HepG2 (cell line): ENCODE results near the gene RTEL1. TPM values are rescaled to one million over a fixed set of nuclear protein-coding genes. Genes with fewer than 3 reads are reported as not detected.
A peak's percentile ranks its signal among the peaks of the same experiment; 100 is the strongest.

Experiments used
- AHR ChIP-seq: IDR thresholded peaks from 2 replicates; pipeline ENCODE4 v1.6.1; 2018; ENCODE audit warnings: missing genetic modification reagents, missing compliant biosample characterization
- CBX1 ChIP-seq: IDR thresholded peaks from one replicate; pipeline ENCODE4 v1.6.1; 2016; ENCODE audit warnings: antibody characterized with exemption, low read depth
- GTF2F1 ChIP-seq: fragments of 150-350 bp; IDR thresholded peaks from 2 replicates; pipeline ENCODE4 v1.6.1; 2014; ENCODE audit warnings: low read length
- HBP1 ChIP-seq: IDR thresholded peaks from 2 replicates; pipeline ENCODE4 v1.6.1; 2016; ENCODE audit warnings: low read depth, control low read depth
- HNRNPL ChIP-seq: fragments of 200-400 bp; formaldehyde crosslinking; IDR thresholded peaks from 2 replicates; pipeline ENCODE4 v1.6.1; 2017; ENCODE audit warnings: mild to moderate bottlenecking, low read depth, low read length
- JUND ChIP-seq: sonication (generic); formaldehyde crosslinking; IDR thresholded peaks from 2 replicates; pipeline ENCODE4 v1.8.0; 2022; ENCODE audit warnings: mild to moderate bottlenecking, missing genetic modification reagents
- KDM1A ChIP-seq: IDR thresholded peaks from 2 replicates; pipeline ENCODE4 v1.6.1; 2016; ENCODE audit warnings: missing compliant biosample characterization
- KLF13 ChIP-seq: sonication (generic); formaldehyde crosslinking; IDR thresholded peaks from 2 replicates; pipeline ENCODE4 v1.4.0; 2020; ENCODE audit warnings: mild to moderate bottlenecking, missing genetic modification reagents
- NFYC ChIP-seq: IDR thresholded peaks from 2 replicates; pipeline ENCODE4 v1.6.1; 2016; ENCODE audit warnings: missing genetic modification reagents, missing compliant biosample characterization
- PCBP1 ChIP-seq: fragments of 200-400 bp; formaldehyde crosslinking; IDR thresholded peaks from 2 replicates; pipeline ENCODE4 v1.6.1; 2017; ENCODE audit warnings: mild to moderate bottlenecking, low read depth, low read length, borderline replicate concordance
- RBM39 ChIP-seq: fragments of 200-400 bp; formaldehyde crosslinking; IDR thresholded peaks from one replicate; pipeline ENCODE4 v1.6.1; 2018; ENCODE audit warnings: antibody characterized with exemption, mild to moderate bottlenecking, low read depth, low read length; ENCODE audit not compliant: poor library complexity, severe bottlenecking
- REXO4 ChIP-seq: sonication (generic); formaldehyde crosslinking; IDR thresholded peaks from 2 replicates; pipeline ENCODE4 v1.8.0; 2022; ENCODE audit warnings: missing genetic modification reagents, mild to moderate bottlenecking, borderline replicate concordance
- SNRNP70 ChIP-seq: fragments of 200-400 bp; formaldehyde crosslinking; IDR thresholded peaks from 2 replicates; pipeline ENCODE4 v1.6.1; 2017; ENCODE audit warnings: mild to moderate bottlenecking, low read depth, low read length, moderate library complexity
- STAG1 ChIP-seq: sonication (generic); formaldehyde crosslinking; IDR thresholded peaks from 2 replicates; pipeline ENCODE4 v1.4.0; 2020; ENCODE audit warnings: missing genetic modification reagents
- TAF1 ChIP-seq: sonication (generic); formaldehyde crosslinking; IDR thresholded peaks from 2 replicates; pipeline ENCODE4 v1.4.0; 2020; ENCODE audit warnings: missing genetic modification reagents
- TBP ChIP-seq: sonication (generic); formaldehyde crosslinking; IDR thresholded peaks from 2 replicates; pipeline ENCODE4 v1.5.0; 2020; ENCODE audit warnings: missing genetic modification reagents
- TBX2 ChIP-seq: sonication (generic); formaldehyde crosslinking; IDR thresholded peaks from 2 replicates; pipeline ENCODE4 v1.5.0; 2020; ENCODE audit warnings: missing genetic modification reagents, mild to moderate bottlenecking, borderline replicate concordance
- TRIM22 ChIP-seq: fragments of 450-650 bp; IDR thresholded peaks from 2 replicates; pipeline ENCODE4 v1.6.1; 2017
- ZBTB3 ChIP-seq: sonication (generic); formaldehyde crosslinking; IDR thresholded peaks from 2 replicates; pipeline ENCODE4 v1.4.0; 2020; ENCODE audit warnings: low read depth, mild to moderate bottlenecking, moderate library complexity, missing genetic modification reagents, borderline replicate concordance
- ZNF121 ChIP-seq: sonication (generic); formaldehyde crosslinking; IDR thresholded peaks from 2 replicates; pipeline ENCODE4 v1.5.0; 2020; ENCODE audit warnings: mild to moderate bottlenecking, missing genetic modification reagents
- ZNF207 ChIP-seq: fragments of 450-650 bp; IDR thresholded peaks from 2 replicates; pipeline ENCODE4 v1.6.1; 2016; ENCODE audit warnings: antibody characterized with exemption, borderline replicate concordance
- ZNF274 ChIP-seq: sonication (generic); formaldehyde crosslinking; IDR thresholded peaks from 2 replicates; pipeline ENCODE4 v1.5.1; 2020; ENCODE audit warnings: mild to moderate bottlenecking, missing genetic modification reagents
- ZNF367 ChIP-seq: sonication (generic); formaldehyde crosslinking; IDR thresholded peaks from 2 replicates; pipeline ENCODE4 v1.4.0; 2020; ENCODE audit warnings: missing genetic modification reagents, borderline replicate concordance
- ZNF484 ChIP-seq: sonication (generic); formaldehyde crosslinking; IDR thresholded peaks from 2 replicates; pipeline ENCODE4 v1.5.1; 2020; ENCODE audit warnings: mild to moderate bottlenecking, low read depth, missing genetic modification reagents, borderline replicate concordance
- ZNF570 ChIP-seq: sonication (generic); formaldehyde crosslinking; IDR thresholded peaks from 2 replicates; pipeline ENCODE4 v1.4.0; 2020; ENCODE audit warnings: mild to moderate bottlenecking, missing genetic modification reagents, borderline replicate concordance
- ZNF777 ChIP-seq: sonication (generic); formaldehyde crosslinking; IDR thresholded peaks from 2 replicates; pipeline ENCODE4 v1.4.0; 2020; ENCODE audit warnings: missing genetic modification reagents
- ZNF780A ChIP-seq: sonication (generic); formaldehyde crosslinking; IDR thresholded peaks from 2 replicates; pipeline ENCODE4 v1.8.0; 2022; ENCODE audit warnings: mild to moderate bottlenecking, missing genetic modification reagents, moderate library complexity
- ZNF878 ChIP-seq: sonication (generic); formaldehyde crosslinking; IDR thresholded peaks from 2 replicates; pipeline ENCODE4 v1.8.1; 2023; ENCODE audit warnings: mild to moderate bottlenecking, missing genetic modification reagents, moderate library complexity
- polyA plus RNA-seq, 8 experiments: library from polyadenylated mRNA; depleted of rRNA in 3 of 8; stranded (reverse) in 7 of 8; unstranded in 1 of 8; fragments of >200 nt; fragmentation: Illumina TruSeq in 4 of 8; extraction: Trizol in 4 of 8; gene quantifications; 2 replicates each; pipeline versions ENCODE4 v1.2.1 to v1.2.3, GENCODE V29; 2011 to 2016; ENCODE audit warnings: low read depth in 4 of 8, missing spikeins in 1 of 8, mixed read lengths in 1 of 8; ENCODE audit not compliant: insufficient read depth in 1 of 8
- total RNA-seq, 5 experiments: library from RNA; depleted of rRNA; stranded (reverse); fragments of >200 nt; fragmentation: Illumina TruSeq; extraction: Trizol; gene quantifications; 2 replicates each; pipeline ENCODE4 v1.2.3, GENCODE V29; 2016; ENCODE audit warnings: low read depth in 1 of 5
- TF ChIP-seq, protein P1 (sequence below): sonication (generic); formaldehyde crosslinking; IDR thresholded peaks from 2 replicates; pipeline ENCODE4 v1.5.0; 2020; ENCODE audit warnings: missing genetic modification reagents

Gene RTEL1
- total and polyA plus RNA-seq, 2 of the 13 experiments (the other 11 are each of a cell fraction or from before 2014, with no cell fraction given), result 21.8 to 36.4 TPM

DNA sequence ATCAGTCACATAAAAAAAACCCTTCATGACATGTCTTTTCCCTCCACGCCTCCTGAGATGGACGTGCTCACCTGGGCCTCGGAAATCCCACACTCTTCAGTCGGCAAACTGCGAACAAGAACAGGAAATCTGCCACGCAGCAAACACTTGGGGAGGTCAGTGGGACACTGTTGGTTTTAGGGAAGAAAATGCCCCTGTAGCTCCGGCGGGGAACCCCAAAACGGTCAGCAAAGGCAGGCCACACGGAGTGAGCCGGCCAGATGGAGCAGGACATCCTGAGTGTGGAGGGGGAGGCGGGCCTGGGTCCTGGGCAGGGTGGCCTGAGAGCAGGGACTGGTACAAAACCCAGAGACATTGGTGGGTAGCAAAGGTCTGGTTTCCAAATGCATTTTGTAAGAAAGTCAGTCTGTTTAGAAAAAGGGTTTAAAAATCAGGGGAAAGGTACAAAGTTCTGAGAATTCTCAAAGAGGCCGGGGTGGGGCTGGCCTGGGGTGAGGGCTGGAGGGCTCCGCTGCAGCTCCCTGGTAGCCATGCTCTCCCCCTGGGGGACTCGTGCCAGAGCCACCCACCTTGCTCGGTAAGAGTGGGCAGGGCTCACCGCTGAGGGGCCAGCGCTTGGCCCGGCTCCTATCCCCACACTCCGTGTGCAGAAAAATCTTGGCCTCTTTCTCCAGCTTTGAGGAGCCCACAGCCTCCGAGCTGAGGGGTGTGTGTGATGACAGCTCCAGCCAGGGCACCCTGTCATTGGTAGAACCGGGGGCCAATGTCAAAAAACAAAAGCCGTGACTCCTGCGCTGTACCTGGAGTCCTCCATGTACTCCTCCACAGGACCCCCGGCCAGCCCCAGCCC is 86.7 kb downstream of the RTEL1 start (continued):
- TF ChIP-seq, protein P1, sequence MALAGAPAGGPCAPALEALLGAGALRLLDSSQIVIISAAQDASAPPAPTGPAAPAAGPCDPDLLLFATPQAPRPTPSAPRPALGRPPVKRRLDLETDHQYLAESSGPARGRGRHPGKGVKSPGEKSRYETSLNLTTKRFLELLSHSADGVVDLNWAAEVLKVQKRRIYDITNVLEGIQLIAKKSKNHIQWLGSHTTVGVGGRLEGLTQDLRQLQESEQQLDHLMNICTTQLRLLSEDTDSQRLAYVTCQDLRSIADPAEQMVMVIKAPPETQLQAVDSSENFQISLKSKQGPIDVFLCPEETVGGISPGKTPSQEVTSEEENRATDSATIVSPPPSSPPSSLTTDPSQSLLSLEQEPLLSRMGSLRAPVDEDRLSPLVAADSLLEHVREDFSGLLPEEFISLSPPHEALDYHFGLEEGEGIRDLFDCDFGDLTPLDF (CRISPR knock-in tag), result no peak
- 0 out of 2 replicates have a peak, but pooled peaks have one; percentile 76 for TF ChIP-seq ZNF570
- TF ChIP-seq KLF13, result no peak
- TF ChIP-seq TBX2 (CRISPR knock-in tag), result no peak
- TF ChIP-seq ZNF367 (CRISPR knock-in tag), result no peak
- no peak for TF ChIP-seq JUND (CRISPR knock-in tag)
- no peak for TF ChIP-seq TBP (CRISPR knock-in tag)
- no peak for TF ChIP-seq ZNF484 (CRISPR knock-in tag)
- no peak for TF ChIP-seq SNRNP70
- no peak for TF ChIP-seq TRIM22
- no peak for TF ChIP-seq TAF1 (CRISPR knock-in tag)
- TF ChIP-seq ZNF207, result no peak
- no peak for TF ChIP-seq ZNF878
- TF ChIP-seq ZNF780A (CRISPR knock-in tag), result no peak
- no peak for TF ChIP-seq REXO4 (CRISPR knock-in tag)
- TF ChIP-seq ZNF274 (CRISPR knock-in tag), result no peak
- peak; percentile 78; the same call in 1 of the 2 replicates for TF ChIP-seq AHR (CRISPR knock-in tag)
- no peak for TF ChIP-seq KDM1A (CRISPR knock-in tag)
- TF ChIP-seq ZBTB3 (CRISPR knock-in tag), result peak; percentile 73; the same call in 1 of the 2 replicates
- TF ChIP-seq HBP1 (CRISPR knock-in tag), result no peak
- TF ChIP-seq RBM39, result peak; percentile 59
- no peak for TF ChIP-seq STAG1 (CRISPR knock-in tag)
- no peak for TF ChIP-seq GTF2F1
- TF ChIP-seq CBX1, result no peak
- TF ChIP-seq NFYC (CRISPR knock-in tag), result no peak
- TF ChIP-seq HNRNPL, result peak; percentile 63
- 0 out of 2 replicates have a peak, but pooled peaks have one; percentile 54 for TF ChIP-seq PCBP1
- no peak for TF ChIP-seq ZNF121 (CRISPR knock-in tag)
- TF ChIP-seq ZNF777 (CRISPR knock-in tag), result no peak
